ENCODE measurements around the gene SLIT3. TPM values are rescaled to one million over a fixed set of nuclear protein-coding genes. Genes with fewer than 3 reads are reported as not detected.
"Not testable (repeated sequence)": the region's sequence is repeated elsewhere in the genome, so short reads cannot be mapped to it uniquely, and the experiment has no call there.

The SLIT3 gene
- total RNA-seq, 4 donors from 2014 or later, result 0.97 to 6.1 (median 3.4) TPM

DNA sequence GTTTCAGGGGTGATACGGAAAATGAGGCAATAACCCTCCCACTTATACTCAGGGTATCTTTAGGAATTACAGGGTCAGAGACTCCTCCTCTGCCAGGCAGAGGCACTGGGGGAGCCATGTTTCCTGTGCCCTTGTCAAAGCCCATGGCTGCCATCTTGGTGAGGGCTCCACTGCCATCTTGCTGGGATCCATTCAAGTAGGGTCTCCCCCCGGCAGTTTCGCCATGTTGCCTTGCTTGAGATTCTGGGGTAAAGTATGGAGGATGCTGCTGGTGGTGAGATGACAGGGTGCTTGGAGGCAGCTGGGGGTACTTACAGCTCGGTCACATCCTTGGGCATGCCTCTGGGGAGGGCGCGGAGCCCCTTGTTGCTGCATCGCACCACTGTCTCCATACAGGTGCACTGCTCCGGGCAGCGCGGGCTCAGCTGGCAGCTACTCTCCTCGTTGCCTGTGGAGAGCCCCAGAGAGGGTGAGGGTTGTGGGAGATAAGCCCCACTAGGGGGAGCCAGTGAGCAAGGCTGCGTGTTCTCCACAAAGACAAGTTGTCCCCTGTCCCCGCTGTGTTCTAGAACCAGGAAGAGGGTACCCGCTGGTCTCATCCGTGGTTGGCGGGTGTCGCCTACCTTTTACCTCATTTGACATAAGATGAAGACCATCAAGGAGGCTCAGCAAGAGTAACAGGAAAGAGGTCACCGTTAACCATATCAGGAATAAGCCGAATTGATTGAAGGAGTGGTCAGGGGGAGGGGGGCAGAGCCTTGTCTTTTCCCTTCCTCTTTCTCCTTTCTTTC, 552.8 kb downstream of the SLIT3 start:
- no peak for ATAC-seq
- no peaks in the 10 kb centered on the region for H3K36me3 ChIP-seq
- no peak overlapping the region for H3K27ac ChIP-seq
- H3K27me3 ChIP-seq, result no peaks in the 10 kb centered on the region
- no peak overlapping the region for H3K4me3 ChIP-seq
- H3K4me1 ChIP-seq, result no peaks in the 10 kb centered on the region
- DNase-seq, result no peak
- H3K9me3 ChIP-seq, result no peaks in the 10 kb centered on the region
- no peak for TF ChIP-seq POLR2A (IDR thresholded peaks at IDR 0.05)
- TF ChIP-seq, protein P1, sequence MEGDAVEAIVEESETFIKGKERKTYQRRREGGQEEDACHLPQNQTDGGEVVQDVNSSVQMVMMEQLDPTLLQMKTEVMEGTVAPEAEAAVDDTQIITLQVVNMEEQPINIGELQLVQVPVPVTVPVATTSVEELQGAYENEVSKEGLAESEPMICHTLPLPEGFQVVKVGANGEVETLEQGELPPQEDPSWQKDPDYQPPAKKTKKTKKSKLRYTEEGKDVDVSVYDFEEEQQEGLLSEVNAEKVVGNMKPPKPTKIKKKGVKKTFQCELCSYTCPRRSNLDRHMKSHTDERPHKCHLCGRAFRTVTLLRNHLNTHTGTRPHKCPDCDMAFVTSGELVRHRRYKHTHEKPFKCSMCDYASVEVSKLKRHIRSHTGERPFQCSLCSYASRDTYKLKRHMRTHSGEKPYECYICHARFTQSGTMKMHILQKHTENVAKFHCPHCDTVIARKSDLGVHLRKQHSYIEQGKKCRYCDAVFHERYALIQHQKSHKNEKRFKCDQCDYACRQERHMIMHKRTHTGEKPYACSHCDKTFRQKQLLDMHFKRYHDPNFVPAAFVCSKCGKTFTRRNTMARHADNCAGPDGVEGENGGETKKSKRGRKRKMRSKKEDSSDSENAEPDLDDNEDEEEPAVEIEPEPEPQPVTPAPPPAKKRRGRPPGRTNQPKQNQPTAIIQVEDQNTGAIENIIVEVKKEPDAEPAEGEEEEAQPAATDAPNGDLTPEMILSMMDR (IDR thresholded peaks at IDR 0.05 in 4 of 5, conservative IDR thresholded peaks at IDR 0.05 in 1 of 5), result peak in 2 of 5 experiments; percentile 7 to 47
- in situ Hi-C loops (cut with MboI; ENCODE audit: low sequenced_read_pairs in 4 of 4), result no loop called here
- intact Hi-C loops (cut with DNase I; ENCODE audit: low total_unique reads), result no loop called here

- in situ Hi-C loops (cut with MboI; ENCODE audit: low sequenced_read_pairs in 4 of 4) (no loop called here), intact Hi-C loops (cut with DNase I; ENCODE audit: low total_unique reads) (no loop called here)
- Histone ChIP-seq H3K27me3 (no peaks in the 10 kb centered on the region), H3K9me3 (no peaks in the 10 kb centered on the region), H3K27ac (no peak overlapping the region), H3K36me3 (no peaks in the 10 kb centered on the region), H3K4me3 (no peak overlapping the region), H3K4me1 (no peaks in the 10 kb centered on the region)
- no peak for ATAC-seq
- TF ChIP-seq, protein P1 (IDR thresholded peaks at IDR 0.05 in 4 of 5, conservative IDR thresholded peaks at IDR 0.05 in 1 of 5), result no peak
- no peak for TF ChIP-seq POLR2A (IDR thresholded peaks at IDR 0.05)
- no peak for DNase-seq
Measured at GRCh38 chr5:168746893-168747640, 553.9 kb downstream of the SLIT3 start.

DNA sequence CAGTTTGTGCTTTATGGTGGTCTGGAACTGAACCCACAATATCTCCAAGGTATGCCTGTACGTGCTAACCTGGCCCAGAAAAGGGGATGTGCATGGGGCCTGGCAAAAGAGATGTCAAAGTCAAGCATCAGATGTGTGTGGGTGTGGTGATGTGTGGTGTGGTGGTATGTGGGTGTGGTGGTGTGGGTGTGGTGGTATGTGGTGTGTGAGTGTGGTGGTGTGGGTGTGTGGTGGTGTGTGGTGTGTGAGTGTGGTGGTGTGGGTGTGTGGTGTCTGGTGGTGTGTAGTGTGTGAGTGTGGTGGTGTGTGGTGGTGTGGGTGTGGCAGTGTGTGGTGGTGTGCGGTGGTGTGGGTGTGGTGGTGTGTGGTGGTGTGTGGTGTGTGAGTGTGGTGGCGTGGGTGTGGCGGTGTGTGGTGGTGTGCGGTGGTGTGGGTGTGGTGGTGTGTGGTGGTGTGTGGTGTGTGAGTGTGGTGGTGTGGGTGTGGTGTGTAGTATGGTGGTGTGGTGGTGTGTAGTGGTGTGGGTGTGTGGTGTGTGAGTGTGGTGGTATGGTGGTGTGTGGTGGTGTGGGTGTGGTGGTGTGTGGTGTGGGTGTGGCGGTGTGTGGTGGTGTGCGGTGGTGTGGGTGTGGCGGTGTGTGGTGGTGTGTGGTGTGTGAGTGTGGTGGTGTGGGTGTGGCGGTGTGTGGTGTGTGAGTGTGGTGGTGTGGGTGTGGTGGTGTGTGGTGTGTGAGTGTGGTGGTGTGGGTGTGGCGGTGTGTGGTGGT, 554.6 kb downstream of the SLIT3 start:
- not testable (repeated sequence) for ATAC-seq

GRCh38 chr5:168743617-168744016, 557.3 kb downstream of the SLIT3 start:
- no peaks in the 10 kb centered on the region for H3K36me3 ChIP-seq
- in situ Hi-C loops (cut with MboI; ENCODE audit: low sequenced_read_pairs in 4 of 4) (no loop called here), intact Hi-C loops (cut with DNase I; ENCODE audit: low total_unique reads) (no loop called here)

More for the DNA sequence above, 554.6 kb downstream of the SLIT3 start:
- in situ Hi-C loops (cut with MboI; ENCODE audit: low sequenced_read_pairs in 4 of 4); H3K36me3 ChIP-seq; H3K9me3 ChIP-seq; H3K4me3 ChIP-seq; H3K27ac ChIP-seq; DNase-seq; H3K4me1 ChIP-seq; H3K27me3 ChIP-seq; intact Hi-C loops (cut with DNase I; ENCODE audit: low total_unique reads): not testable (repeated sequence)

GRCh38 chr5:168742311-168742710, 558.6 kb downstream of the SLIT3 start:
- ATAC-seq; H3K4me3 ChIP-seq; in situ Hi-C loops (cut with MboI; ENCODE audit: low sequenced_read_pairs in 4 of 4); intact Hi-C loops (cut with DNase I; ENCODE audit: low total_unique reads); H3K27me3 ChIP-seq; H3K9me3 ChIP-seq; H3K27ac ChIP-seq; H3K4me1 ChIP-seq; DNase-seq; H3K36me3 ChIP-seq: not testable (repeated sequence)

More at GRCh38 chr5:168743617-168744016, 557.3 kb downstream of the SLIT3 start:
- Histone ChIP-seq H3K9me3 (no peaks in the 10 kb centered on the region), H3K27ac (no peak overlapping the region), H3K27me3 (no peaks in the 10 kb centered on the region), H3K4me3 (no peak overlapping the region), H3K4me1 (no peaks in the 10 kb centered on the region)
- TF ChIP-seq, protein P1 (IDR thresholded peaks at IDR 0.05 in 4 of 5, conservative IDR thresholded peaks at IDR 0.05 in 1 of 5), result no peak
- TF ChIP-seq POLR2A (IDR thresholded peaks at IDR 0.05), result no peak
- no peak for DNase-seq
- no peak for ATAC-seq

All from gastrocnemius medialis (tissue), 4 donors.